Brain microvascular endothelial cell (primary cell): ENCODE data around the gene AMACR.

Experiments used
- DNase-seq: peaks from one replicate; pipeline ENCODE4 v3.0.0-alpha.2; 2020
- H3K27ac ChIP-seq: fragments of 250-450 bp; sonication (Bioruptor Pico); 2 replicates; pipeline ENCODE4 v1.5.1; 2020; ENCODE audit warnings: mild to moderate bottlenecking, moderate library complexity
- H3K27me3 ChIP-seq: fragments of 250-450 bp; sonication (Bioruptor Pico); replicated peaks from 2 replicates; pipeline ENCODE4 v1.5.1; 2020; ENCODE audit warnings: mild to moderate bottlenecking
- H3K36me3 ChIP-seq: fragments of 250-450 bp; sonication (Bioruptor Pico); replicated peaks from 2 replicates; pipeline ENCODE4 v1.5.1; 2020; ENCODE audit warnings: mild to moderate bottlenecking
- H3K4me3 ChIP-seq: 2 replicates; pipeline ENCODE4 v1.5.1; 2011; ENCODE audit warnings: low read depth, mild to moderate bottlenecking, control low read depth, low read length, moderate library complexity
- in situ Hi-C: cut with HindIII; loops from 2 replicates; pipeline ENCODE4 v1.10.0; 2017; ENCODE audit warnings: low sequenced_read_pairs, low pct_ligation_motif_present
- TF ChIP-seq, protein P1 (sequence below): IDR thresholded peaks from 2 replicates; pipeline ENCODE4 v1.5.1; 2011; ENCODE audit warnings: low read depth, mild to moderate bottlenecking, moderate library complexity, low read length, control low read depth, inconsistent platforms; ENCODE audit errors: missing control alignments

The AMACR gene

DNA sequence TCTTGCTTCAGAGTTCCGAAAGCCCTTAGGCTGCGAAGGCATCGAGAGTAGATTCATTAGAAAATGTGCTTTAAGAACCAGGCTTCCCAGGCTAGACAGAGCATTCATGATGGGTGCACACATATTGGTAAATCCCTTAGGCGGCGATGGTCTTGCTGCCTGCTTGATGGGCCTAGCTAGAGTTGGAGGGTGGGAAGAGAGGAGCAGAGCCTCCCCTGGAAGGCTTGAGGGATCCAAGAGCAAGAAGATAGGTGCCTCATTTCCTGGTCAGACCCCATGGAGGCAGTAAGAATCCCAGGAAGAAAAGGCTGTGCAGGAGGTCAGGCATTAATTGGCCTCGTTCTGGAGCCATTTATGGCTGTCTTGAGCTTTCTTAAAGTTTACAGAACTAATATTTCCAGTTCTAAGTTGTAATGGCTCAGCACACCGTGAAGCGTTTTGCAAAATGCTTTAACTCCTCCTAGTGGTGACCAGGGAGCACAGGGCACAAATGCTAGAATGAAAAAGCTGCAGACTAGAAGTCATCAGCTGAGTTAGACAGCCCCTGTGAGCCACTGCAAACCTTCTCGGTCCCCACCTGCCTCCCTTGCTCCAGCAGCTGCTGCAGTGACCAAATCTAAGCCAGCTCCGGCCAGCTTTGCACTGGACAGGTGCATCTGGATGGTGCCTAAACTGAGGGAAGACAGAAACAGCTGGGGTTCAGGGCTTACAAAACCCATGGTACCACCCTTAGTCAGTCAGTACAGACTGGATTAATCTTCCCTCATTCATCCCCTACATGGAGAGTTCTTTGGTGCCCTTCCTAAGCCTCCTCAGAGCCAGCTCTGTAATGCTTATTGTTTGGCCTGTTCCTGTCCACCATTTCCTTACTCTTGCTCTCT lies 38.0 kb downstream of the AMACR start:
- Histone ChIP-seq H3K27ac (no peak overlapping the region), H3K27me3 (no peaks in the 10 kb centered on the region), H3K36me3 (no peaks in the 10 kb centered on the region), H3K4me3 (no peak overlapping the region)
- in situ Hi-C loops: no loop called here
- TF ChIP-seq, protein P1, sequence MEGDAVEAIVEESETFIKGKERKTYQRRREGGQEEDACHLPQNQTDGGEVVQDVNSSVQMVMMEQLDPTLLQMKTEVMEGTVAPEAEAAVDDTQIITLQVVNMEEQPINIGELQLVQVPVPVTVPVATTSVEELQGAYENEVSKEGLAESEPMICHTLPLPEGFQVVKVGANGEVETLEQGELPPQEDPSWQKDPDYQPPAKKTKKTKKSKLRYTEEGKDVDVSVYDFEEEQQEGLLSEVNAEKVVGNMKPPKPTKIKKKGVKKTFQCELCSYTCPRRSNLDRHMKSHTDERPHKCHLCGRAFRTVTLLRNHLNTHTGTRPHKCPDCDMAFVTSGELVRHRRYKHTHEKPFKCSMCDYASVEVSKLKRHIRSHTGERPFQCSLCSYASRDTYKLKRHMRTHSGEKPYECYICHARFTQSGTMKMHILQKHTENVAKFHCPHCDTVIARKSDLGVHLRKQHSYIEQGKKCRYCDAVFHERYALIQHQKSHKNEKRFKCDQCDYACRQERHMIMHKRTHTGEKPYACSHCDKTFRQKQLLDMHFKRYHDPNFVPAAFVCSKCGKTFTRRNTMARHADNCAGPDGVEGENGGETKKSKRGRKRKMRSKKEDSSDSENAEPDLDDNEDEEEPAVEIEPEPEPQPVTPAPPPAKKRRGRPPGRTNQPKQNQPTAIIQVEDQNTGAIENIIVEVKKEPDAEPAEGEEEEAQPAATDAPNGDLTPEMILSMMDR: peak; percentile 92
- DNase-seq: peak; percentile 49

DNA sequence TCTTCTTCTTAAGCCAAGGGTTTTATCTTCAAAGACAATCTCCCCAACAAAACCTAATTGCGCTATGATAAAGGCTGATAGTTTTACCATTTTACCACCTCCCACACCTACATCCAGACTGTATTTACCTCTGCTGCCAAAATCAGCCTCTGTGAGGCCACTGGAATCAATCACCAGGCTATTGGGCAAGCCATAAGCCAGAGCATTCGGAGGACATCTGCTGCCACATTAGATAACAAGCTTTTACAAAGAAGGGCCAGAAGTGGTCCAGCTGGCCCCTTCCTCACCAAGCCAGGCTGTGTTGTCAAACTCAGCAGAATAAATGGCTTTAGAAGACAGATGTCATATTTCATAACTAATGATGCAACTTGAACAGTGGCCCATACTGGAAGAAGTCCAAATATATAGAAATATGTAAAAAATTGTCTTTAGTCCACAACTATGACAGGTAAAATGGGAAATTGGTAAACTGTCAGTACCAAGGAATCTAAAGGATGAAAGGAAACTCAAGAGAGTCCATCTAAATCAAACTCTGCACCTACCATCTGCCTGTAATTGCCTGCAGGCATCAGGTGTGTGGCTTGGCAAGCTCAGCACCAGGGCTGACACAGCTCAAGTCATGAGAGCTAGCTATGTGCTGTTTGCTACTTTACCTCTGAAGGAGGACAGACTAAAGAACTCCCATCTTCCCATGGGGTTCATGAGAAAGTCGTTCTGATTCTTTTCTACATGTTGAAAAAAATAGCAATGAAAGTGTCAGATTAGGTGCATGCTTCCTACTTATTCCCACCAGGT lies 39.4 kb downstream of the AMACR start:
- no peak overlapping the region for H3K27ac ChIP-seq
- in situ Hi-C loops: no loop called here
- TF ChIP-seq, protein P1: no peak
- DNase-seq: no peak
- H3K27me3 ChIP-seq: no peaks in the 10 kb centered on the region
- no peak overlapping the region for H3K4me3 ChIP-seq
- no peaks in the 10 kb centered on the region for H3K36me3 ChIP-seq

DNA sequence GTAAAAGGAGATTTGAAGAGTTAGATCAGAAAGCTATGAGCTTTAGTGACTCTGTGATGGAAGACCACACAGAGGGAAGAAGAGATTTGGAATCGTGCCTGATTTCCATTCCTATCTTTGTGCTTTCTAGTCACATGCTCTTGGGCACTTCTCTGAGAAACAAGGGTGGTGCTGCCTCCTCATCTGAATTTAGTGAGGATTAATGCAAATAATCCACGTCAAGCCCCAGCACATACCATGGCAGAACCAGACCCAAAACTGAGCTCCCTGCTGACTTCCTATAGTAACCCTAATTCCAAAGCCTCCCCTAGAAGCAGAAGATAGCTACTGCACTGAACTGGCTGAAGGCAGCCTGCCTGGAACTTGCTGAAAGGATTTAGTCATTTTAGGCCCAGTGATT lies 41.0 kb downstream of the AMACR start:
- Histone ChIP-seq H3K27me3 (no peaks in the 10 kb centered on the region), H3K4me3 (no peak overlapping the region), H3K27ac (no peak overlapping the region), H3K36me3 (no peaks in the 10 kb centered on the region)
- no peak for DNase-seq
- TF ChIP-seq, protein P1: no peak
- in situ Hi-C loops: no loop called here

DNA sequence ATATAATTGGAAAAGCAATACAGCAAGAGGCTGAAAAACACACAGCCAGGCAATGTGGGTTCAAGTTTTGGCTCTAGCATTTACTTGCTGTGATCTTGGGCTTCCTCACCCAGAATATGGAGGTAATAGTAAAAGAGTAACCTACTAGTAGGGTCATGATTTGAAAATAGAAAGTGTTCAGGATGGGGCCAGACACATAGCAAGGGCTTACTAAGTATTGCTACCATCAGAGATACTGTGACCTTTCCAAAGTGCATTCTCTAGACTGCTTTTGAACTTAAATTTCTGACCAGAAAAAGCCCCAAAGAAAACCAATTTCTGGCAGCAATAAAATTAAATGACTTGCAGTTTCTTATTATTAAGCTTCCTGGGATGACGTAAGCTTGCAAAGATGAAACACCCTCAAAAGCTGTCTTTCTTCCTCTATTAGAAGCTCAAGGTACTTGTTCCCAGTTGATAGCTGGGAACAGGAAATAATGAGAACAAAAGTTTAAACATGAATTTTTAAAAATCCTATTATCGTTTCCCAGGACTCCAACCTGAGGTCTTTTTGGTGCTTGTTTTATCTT lies 43.6 kb downstream of the AMACR start:
- TF ChIP-seq, protein P1: no peak
- DNase-seq: no peak
- H3K36me3 ChIP-seq: no peaks in the 10 kb centered on the region
- H3K27ac ChIP-seq: no peak overlapping the region
- no peak overlapping the region for H3K4me3 ChIP-seq
- in situ Hi-C loops: no loop called here
- no peaks in the 10 kb centered on the region for H3K27me3 ChIP-seq

DNA sequence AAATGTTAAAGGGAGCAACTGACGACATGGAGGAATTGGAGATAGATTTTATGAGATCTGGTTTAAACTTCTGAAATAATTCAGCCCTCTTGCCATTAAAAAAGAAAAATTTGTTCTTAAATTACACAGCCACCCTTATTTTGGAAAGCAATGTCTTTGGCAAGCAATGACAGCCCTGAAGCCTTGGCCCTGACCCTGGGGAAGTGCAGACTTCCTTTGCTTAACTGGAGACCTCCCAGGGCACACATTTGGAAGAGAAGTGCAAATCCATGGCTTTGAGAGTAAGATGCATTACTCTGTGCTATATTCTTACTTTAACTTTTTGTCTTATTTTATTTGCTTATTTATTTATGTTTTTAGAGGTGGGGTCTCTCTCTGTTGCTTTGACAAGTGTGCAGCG lies 49.7 kb downstream of the AMACR start:
- TF ChIP-seq, protein P1: no peak
- no peaks in the 10 kb centered on the region for H3K27me3 ChIP-seq
- in situ Hi-C loops: no loop called here
- no peak overlapping the region for H3K27ac ChIP-seq
- no peak for DNase-seq
- H3K36me3 ChIP-seq: no peaks in the 10 kb centered on the region
- no peak overlapping the region for H3K4me3 ChIP-seq
